H1 (cell line): ENCODE data around the gene SEL1L3. TPM values are rescaled to one million over a fixed set of nuclear protein-coding genes. Genes with fewer than 3 reads are reported as not detected.

Experiments
- CTCF ChIA-PET: fragments of 300-600 bp; sonication (Branson Sonifier 250); formaldehyde crosslinking; loops from one replicate; lab custom pipeline; 2021; ENCODE audit not compliant: partially characterized antibody; lab: Charles Lee
- POLR2A ChIA-PET: fragments of 300-600 bp; sonication (Branson Sonifier 250); formaldehyde crosslinking; loops from one replicate; lab custom pipeline; 2021; ENCODE audit warnings: inconsistent platforms; ENCODE audit not compliant: partially characterized antibody; lab: Charles Lee
- DNase-seq, 2 experiments: peaks; one replicate each; pipeline versions ENCODE4 v3.0.0 to v3.0.0-alpha.2; 2010 to 2022; ENCODE audit warnings: low spot score in 2 of 2, low read depth in 1 of 2, mixed read lengths in 1 of 2
- FAIRE-seq: peaks from 2 replicates; lab custom pipeline; 2011; peaks lifted over from hg19 to GRCh38; lab: Jason Lieb, UNC
- H2AFZ ChIP-seq: 2 replicates; pipeline ENCODE4 v1.8.1; 2012; ENCODE audit warnings: low read length, inconsistent platforms
- H2AK5ac ChIP-seq: 2 replicates; pipeline ENCODE4 v1.6.1; 2013; ENCODE audit warnings: low read depth, low read length
- H2BK120ac ChIP-seq: replicated peaks from 2 replicates; pipeline ENCODE3; 2013; ENCODE audit warnings: low read depth, low read length, inconsistent platforms
- H2BK12ac ChIP-seq: 2 replicates; pipeline ENCODE4 v1.6.1; 2013; ENCODE audit warnings: low read depth, low read length
- H2BK15ac ChIP-seq: 2 replicates; pipeline ENCODE4 v1.6.1; 2013; ENCODE audit warnings: low read length
- H2BK20ac ChIP-seq: 2 replicates; pipeline ENCODE4 v1.6.1; 2013; ENCODE audit warnings: low read length
- H2BK5ac ChIP-seq: 2 replicates; pipeline ENCODE4 v1.6.1; 2013; ENCODE audit warnings: low read depth, low read length
- H3K14ac ChIP-seq: 2 replicates; pipeline ENCODE4 v1.6.1; 2013; ENCODE audit warnings: inconsistent platforms; ENCODE audit not compliant: insufficient read length
- H3K18ac ChIP-seq: 2 replicates; pipeline ENCODE4 v1.6.1; 2013; ENCODE audit warnings: low read length; ENCODE audit errors: extremely low read depth
- H3K23ac ChIP-seq: 2 replicates; pipeline ENCODE4 v1.6.1; 2013; ENCODE audit warnings: inconsistent platforms; ENCODE audit not compliant: insufficient read length
- H3K23me2 ChIP-seq: 2 replicates; pipeline ENCODE4 v1.6.1; 2013; ENCODE audit warnings: low read depth, low read length
- H3K27ac ChIP-seq: 2 replicates; pipeline ENCODE4 v1.6.1; 2011; ENCODE audit warnings: low read depth, low read length, inconsistent platforms
- H3K27me3 ChIP-seq, 4 experiments: replicated peaks in 1 of 4; 1 replicate in 1 of 4; 2 replicates in 3 of 4; pipeline versions ENCODE4 v1.6.1 to v1.8.1; 2011 to 2013; ENCODE audit warnings: low read length in 3 of 4, mild to moderate bottlenecking in 3 of 4, inconsistent platforms in 2 of 4, mixed read lengths in 2 of 4, moderate library complexity in 1 of 4; ENCODE audit not compliant: control insufficient read depth in 3 of 4, insufficient read depth in 3 of 4; ENCODE audit errors: extremely low read depth in 1 of 4
- H3K36me3 ChIP-seq, 4 experiments: 2 replicates each; pipeline versions ENCODE4 v1.6.1 to v1.8.1; 2011 to 2013; ENCODE audit warnings: mild to moderate bottlenecking in 4 of 4, low read length in 3 of 4, moderate library complexity in 2 of 4, control low read depth in 1 of 4, inconsistent platforms in 1 of 4; ENCODE audit not compliant: insufficient read depth in 4 of 4, control insufficient read depth in 2 of 4
- H3K4ac ChIP-seq: replicated peaks from 2 replicates; pipeline ENCODE3; 2013; ENCODE audit warnings: low read length, low read depth, mixed read lengths, inconsistent platforms; ENCODE audit not compliant: insufficient read length
- H3K4me1 ChIP-seq, 4 experiments: replicated peaks in 1 of 4; 1 replicate in 1 of 4; 2 replicates in 3 of 4; pipeline versions ENCODE4 v1.6.1 to v1.8.1; 2011 to 2013; ENCODE audit warnings: low read length in 3 of 4, inconsistent platforms in 2 of 4, mixed read lengths in 1 of 4; ENCODE audit not compliant: insufficient read depth in 4 of 4, control insufficient read depth in 3 of 4
- H3K4me2 ChIP-seq, 2 experiments: 2 replicates each; pipeline versions ENCODE4 v1.6.1 to v1.8.1; 2011 to 2013; ENCODE audit warnings: low read depth in 2 of 2, low read length in 2 of 2, control low read depth in 1 of 2, inconsistent platforms in 1 of 2, mild to moderate bottlenecking in 1 of 2; ENCODE audit not compliant: insufficient read depth in 1 of 2
- H3K4me3 ChIP-seq, 4 experiments: fragments of 200-600, 300-600 bp in 1 of 4; sonication (generic), shearing (Covaris generic), sonication (Bioruptor Twin) in 1 of 4; 2 replicates each; pipeline versions ENCODE4 v1.5.1 to v1.8.1; 2011 to 2016; ENCODE audit warnings: low read length in 4 of 4, low read depth in 3 of 4, control low read depth in 2 of 4, inconsistent platforms in 2 of 4, mild to moderate bottlenecking in 2 of 4, mixed read lengths in 1 of 4, moderate library complexity in 1 of 4; ENCODE audit not compliant: insufficient read depth in 2 of 4; ENCODE audit errors: extremely low read depth in 1 of 4
- H3K56ac ChIP-seq: replicated peaks from 2 replicates; pipeline ENCODE3; 2013; ENCODE audit warnings: low read depth, mild to moderate bottlenecking, mixed read lengths, low read length, inconsistent platforms; ENCODE audit not compliant: insufficient read length
- H3K79me1 ChIP-seq: 2 replicates; pipeline ENCODE4 v1.6.1; 2013; ENCODE audit warnings: low read depth, low read length, control low read depth
- H3K79me2 ChIP-seq, 2 experiments: 2 replicates each; pipeline versions ENCODE4 v1.6.1 to v1.8.1; 2012 to 2013; ENCODE audit warnings: low read length in 2 of 2, mild to moderate bottlenecking in 2 of 2, inconsistent platforms in 1 of 2; ENCODE audit not compliant: insufficient read depth in 2 of 2, control insufficient read depth in 1 of 2
- H3K9ac ChIP-seq, 4 experiments: replicated peaks in 1 of 4; 1 replicate in 1 of 4; 2 replicates in 3 of 4; pipeline versions ENCODE4 v1.6.1 to v1.8.1; 2011 to 2013; ENCODE audit warnings: low read depth in 3 of 4, low read length in 3 of 4, control low read depth in 2 of 4, mild to moderate bottlenecking in 2 of 4, moderate library complexity in 2 of 4, inconsistent platforms in 1 of 4; ENCODE audit errors: extremely low read depth in 1 of 4
- H3K9me3 ChIP-seq, 2 experiments: 2 replicates each; pipeline versions ENCODE4 v1.6.1 to v1.8.1; 2012 to 2013; ENCODE audit warnings: mild to moderate bottlenecking in 2 of 2, moderate library complexity in 2 of 2, control low read depth in 1 of 2, inconsistent platforms in 1 of 2, low read depth in 1 of 2, low read length in 1 of 2, mixed read lengths in 1 of 2; ENCODE audit not compliant: insufficient read depth in 2 of 2
- H4K20me1 ChIP-seq, 2 experiments: replicated peaks in 1 of 2; 2 replicates each; pipeline versions ENCODE3 to v1.8.1; 2011 to 2013; ENCODE audit warnings: inconsistent platforms in 2 of 2, low read length in 2 of 2, mild to moderate bottlenecking in 1 of 2; ENCODE audit not compliant: insufficient read depth in 2 of 2, control insufficient read depth in 1 of 2
- H4K5ac ChIP-seq: 2 replicates; pipeline ENCODE4 v1.6.1; 2013; ENCODE audit warnings: low read length, low read depth, mixed read lengths, inconsistent platforms; ENCODE audit not compliant: insufficient read length
- H4K8ac ChIP-seq: 2 replicates; pipeline ENCODE4 v1.8.0; 2013; ENCODE audit warnings: mild to moderate bottlenecking, moderate library complexity, low read length, inconsistent platforms; ENCODE audit not compliant: insufficient read depth; ENCODE audit errors: extremely low read depth
- H4K91ac ChIP-seq: replicated peaks from 2 replicates; pipeline ENCODE3; 2013; ENCODE audit warnings: low read length, mixed read lengths, inconsistent platforms; ENCODE audit not compliant: insufficient read length
- ASH2L ChIP-seq: fragments of 200-600, 300-600 bp; sonication (generic); IDR thresholded peaks from one replicate; pipeline ENCODE4 v1.7.1; 2017; ENCODE audit warnings: low read length
- ATF3 ChIP-seq: IDR thresholded peaks from 2 replicates; pipeline ENCODE4 v1.6.1; 2011; ENCODE audit warnings: low read depth, mild to moderate bottlenecking, low read length; ENCODE audit not compliant: insufficient read depth
- BCL11A ChIP-seq, 2 experiments: IDR thresholded peaks; one replicate each; pipeline ENCODE4 v1.6.1; 2011; ENCODE audit warnings: low read depth in 2 of 2, low read length in 2 of 2, mild to moderate bottlenecking in 2 of 2
- CEBPB ChIP-seq: IDR thresholded peaks from 2 replicates; pipeline ENCODE4 v1.6.1; 2012; ENCODE audit warnings: low read depth, low read length
- GTF2F1 ChIP-seq: IDR thresholded peaks from 2 replicates; pipeline ENCODE4 v1.6.1; 2012; ENCODE audit warnings: low read depth, low read length, improper control_type of control experiment, borderline replicate concordance
- JUN ChIP-seq: IDR thresholded peaks from 2 replicates; pipeline ENCODE4 v1.6.1; 2011; ENCODE audit warnings: low read depth, mild to moderate bottlenecking, improper control_type of control experiment, low read length
- KDM5A ChIP-seq: fragments of 200-600 bp; IDR thresholded peaks from 2 replicates; pipeline ENCODE4 v1.7.1; 2012; ENCODE audit warnings: mild to moderate bottlenecking, low read length, inconsistent platforms, mixed read lengths
- RAD21 ChIP-seq, 2 experiments: IDR thresholded peaks in 1 of 2; conservative IDR thresholded peaks in 1 of 2; 2 replicates each; pipeline ENCODE4 v1.6.1; 2011; ENCODE audit warnings: low read depth in 2 of 2, low read length in 2 of 2, improper control_type of control experiment in 1 of 2, inconsistent platforms in 1 of 2, mild to moderate bottlenecking in 1 of 2, moderate library complexity in 1 of 2
- RBBP5 ChIP-seq: IDR thresholded peaks from 2 replicates; pipeline ENCODE4 v1.7.1; 2012; ENCODE audit warnings: low read depth, mild to moderate bottlenecking, inconsistent platforms, low read length, moderate library complexity, borderline replicate concordance
- RNF2 ChIP-seq: fragments of 200-900, 300-1000 bp; sonication (generic); IDR thresholded peaks from 2 replicates; pipeline ENCODE4 v1.7.1; 2016; ENCODE audit warnings: borderline replicate concordance, low read depth, mild to moderate bottlenecking, antibody characterized with exemption, low read length; ENCODE audit not compliant: poor library complexity, severe bottlenecking; ENCODE audit errors: missing control alignments
- SP1 ChIP-seq: IDR thresholded peaks from 2 replicates; pipeline ENCODE4 v1.6.1; 2011; ENCODE audit warnings: low read depth, low read length
- TEAD4 ChIP-seq: IDR thresholded peaks from 2 replicates; pipeline ENCODE4 v1.6.1; 2012; ENCODE audit warnings: low read depth, low read length, inconsistent platforms, mixed read lengths
- YY1 ChIP-seq: IDR thresholded peaks from 2 replicates; pipeline ENCODE4 v1.6.1; 2011; ENCODE audit warnings: low read depth, mild to moderate bottlenecking, low read length
- polyA plus RNA-seq, 7 experiments: library from polyadenylated mRNA; depleted of rRNA in 3 of 7; stranded (reverse) in 5 of 7; unstranded in 2 of 7; fragments of >200 nt in 5 of 7; fragments of 200-250 nt in 2 of 7; gene quantifications; 1 replicate in 5 of 7; 2 replicates in 1 of 7; 4 replicates in 1 of 7; pipeline versions ENCODE4 v1.2.1 to v1.2.3, GENCODE V29; 2011 to 2013; ENCODE audit warnings: missing spikeins in 2 of 7, mixed read lengths in 2 of 7
- total RNA-seq: library from RNA; stranded (reverse); fragmentation: NEBNext Ultra II Directional; extraction: Animal tissue kit (Norgen Biotek cat#: 25700); gene quantifications from 2 replicates; pipeline ENCODE4 v1.2.1, GENCODE V29; 2021

Gene SEL1L3
- total and polyA plus RNA-seq, 2 of the 8 experiments (the other 6 are each of a cell fraction or from before 2014, with no cell fraction given): 18.2 to 54.0 TPM

DNA sequence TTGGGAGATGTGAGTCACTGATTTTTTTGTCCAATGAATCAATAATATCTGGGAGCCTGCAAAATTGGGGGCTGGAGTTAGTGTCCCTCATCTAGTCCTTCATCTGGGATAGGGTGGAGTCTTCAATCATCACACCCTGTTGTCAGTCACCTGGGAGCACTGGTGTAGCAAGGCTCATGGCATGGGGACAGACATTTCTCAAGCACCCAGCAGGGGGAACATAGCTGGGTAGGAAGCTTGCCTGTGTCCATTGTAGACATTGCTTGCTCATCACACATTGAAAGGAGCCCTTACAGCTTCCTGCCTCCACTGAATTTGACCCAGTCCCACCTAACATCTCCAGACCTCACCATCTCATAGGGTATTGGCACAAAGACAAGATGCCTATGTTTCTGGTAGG lies 61.2 kb downstream of the SEL1L3 start:
- no peak overlapping the region for H2AK5ac ChIP-seq
- H3K14ac ChIP-seq: no peak overlapping the region
- H3K23ac ChIP-seq: no peak overlapping the region
- H3K27ac ChIP-seq: no peak overlapping the region
- no peak overlapping the region for H2BK15ac ChIP-seq
- H3K9ac ChIP-seq: no peak overlapping the region
- DNase-seq: no peak
- H3K18ac ChIP-seq: no peak overlapping the region
- H3K56ac ChIP-seq: no peak overlapping the region
- H3K4me3 ChIP-seq: no peak overlapping the region
- no peak overlapping the region for H2BK12ac ChIP-seq
- no peaks in the 10 kb centered on the region for H3K79me1 ChIP-seq
- peaks cover 0 to 10% (median 0%) of the 10 kb centered on the region in 4 experiments; a peak in 2 of 7 replicates for H3K4me1 ChIP-seq
- H2BK5ac ChIP-seq: no peak overlapping the region
- no peak overlapping the region for H2BK120ac ChIP-seq
- H3K23me2 ChIP-seq: no peaks in the 10 kb centered on the region
- no peak overlapping the region for H2AFZ ChIP-seq
- no peaks in the 10 kb centered on the region for H3K27me3 ChIP-seq
- H4K20me1 ChIP-seq: no peaks in the 10 kb centered on the region
- ChIA-PET CTCF (interaction anchor here (0.8 to 1.9 kb wide), 6 partner anchors 9 to 361 kb away, joined by 3 to 10 read pairs (median 4); no protein-coding TSS in a partner anchor), POLR2A (no interaction called here)
- H4K5ac ChIP-seq: no peak overlapping the region
- no peaks in the 10 kb centered on the region for H3K79me2 ChIP-seq
- no peak overlapping the region for H2BK20ac ChIP-seq
- no peak overlapping the region for H3K4me2 ChIP-seq
- H4K8ac ChIP-seq: no peak overlapping the region
- H3K4ac ChIP-seq: no peak overlapping the region
- FAIRE-seq: no peak
- H3K9me3 ChIP-seq: no peaks in the 10 kb centered on the region
- no peak overlapping the region for H4K91ac ChIP-seq
- TF ChIP-seq ASH2L: no peak
- no peak for TF ChIP-seq RAD21 (IDR thresholded peaks at IDR 0.05 in 1 of 2, conservative IDR thresholded peaks at IDR 0.05 in 1 of 2; ENCODE audit: low read depth in 2 of 2, low read length in 2 of 2)
- no peak for TF ChIP-seq KDM5A
- TF ChIP-seq CEBPB: no peak
- TF ChIP-seq YY1: no peak
- TF ChIP-seq RNF2: no peak
- TF ChIP-seq BCL11A (IDR thresholded peaks at IDR 0.05; ENCODE audit: low read depth in 2 of 2, low read length in 2 of 2): no peak
- TF ChIP-seq RBBP5: no peak
- TF ChIP-seq ATF3: no peak
- TF ChIP-seq TEAD4: no peak
- no peak for TF ChIP-seq JUN
- no peak for TF ChIP-seq GTF2F1
- TF ChIP-seq SP1: no peak
- TF ChIP-seq, all 59 proteins: peak for 0
- H3K36me3 ChIP-seq: peaks cover 0 to 34% (median 27%) of the 10 kb centered on the region in 4 experiments; a peak in 7 of 8 replicates
